Hepatic stellate cell (primary cell): ENCODE data around the gene INTS4.
"Not testable (repeated sequence)": the region's sequence is repeated elsewhere in the genome, so short reads cannot be mapped to it uniquely, and the experiment has no call there.

ENCODE experiments used
- DNase-seq: peaks from one replicate; pipeline ENCODE4 v3.0.0; 2011; ENCODE audit warnings: low spot score

INTS4 gene, protein sequence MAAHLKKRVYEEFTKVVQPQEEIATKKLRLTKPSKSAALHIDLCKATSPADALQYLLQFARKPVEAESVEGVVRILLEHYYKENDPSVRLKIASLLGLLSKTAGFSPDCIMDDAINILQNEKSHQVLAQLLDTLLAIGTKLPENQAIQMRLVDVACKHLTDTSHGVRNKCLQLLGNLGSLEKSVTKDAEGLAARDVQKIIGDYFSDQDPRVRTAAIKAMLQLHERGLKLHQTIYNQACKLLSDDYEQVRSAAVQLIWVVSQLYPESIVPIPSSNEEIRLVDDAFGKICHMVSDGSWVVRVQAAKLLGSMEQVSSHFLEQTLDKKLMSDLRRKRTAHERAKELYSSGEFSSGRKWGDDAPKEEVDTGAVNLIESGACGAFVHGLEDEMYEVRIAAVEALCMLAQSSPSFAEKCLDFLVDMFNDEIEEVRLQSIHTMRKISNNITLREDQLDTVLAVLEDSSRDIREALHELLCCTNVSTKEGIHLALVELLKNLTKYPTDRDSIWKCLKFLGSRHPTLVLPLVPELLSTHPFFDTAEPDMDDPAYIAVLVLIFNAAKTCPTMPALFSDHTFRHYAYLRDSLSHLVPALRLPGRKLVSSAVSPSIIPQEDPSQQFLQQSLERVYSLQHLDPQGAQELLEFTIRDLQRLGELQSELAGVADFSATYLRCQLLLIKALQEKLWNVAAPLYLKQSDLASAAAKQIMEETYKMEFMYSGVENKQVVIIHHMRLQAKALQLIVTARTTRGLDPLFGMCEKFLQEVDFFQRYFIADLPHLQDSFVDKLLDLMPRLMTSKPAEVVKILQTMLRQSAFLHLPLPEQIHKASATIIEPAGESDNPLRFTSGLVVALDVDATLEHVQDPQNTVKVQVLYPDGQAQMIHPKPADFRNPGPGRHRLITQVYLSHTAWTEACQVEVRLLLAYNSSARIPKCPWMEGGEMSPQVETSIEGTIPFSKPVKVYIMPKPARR

DNA sequence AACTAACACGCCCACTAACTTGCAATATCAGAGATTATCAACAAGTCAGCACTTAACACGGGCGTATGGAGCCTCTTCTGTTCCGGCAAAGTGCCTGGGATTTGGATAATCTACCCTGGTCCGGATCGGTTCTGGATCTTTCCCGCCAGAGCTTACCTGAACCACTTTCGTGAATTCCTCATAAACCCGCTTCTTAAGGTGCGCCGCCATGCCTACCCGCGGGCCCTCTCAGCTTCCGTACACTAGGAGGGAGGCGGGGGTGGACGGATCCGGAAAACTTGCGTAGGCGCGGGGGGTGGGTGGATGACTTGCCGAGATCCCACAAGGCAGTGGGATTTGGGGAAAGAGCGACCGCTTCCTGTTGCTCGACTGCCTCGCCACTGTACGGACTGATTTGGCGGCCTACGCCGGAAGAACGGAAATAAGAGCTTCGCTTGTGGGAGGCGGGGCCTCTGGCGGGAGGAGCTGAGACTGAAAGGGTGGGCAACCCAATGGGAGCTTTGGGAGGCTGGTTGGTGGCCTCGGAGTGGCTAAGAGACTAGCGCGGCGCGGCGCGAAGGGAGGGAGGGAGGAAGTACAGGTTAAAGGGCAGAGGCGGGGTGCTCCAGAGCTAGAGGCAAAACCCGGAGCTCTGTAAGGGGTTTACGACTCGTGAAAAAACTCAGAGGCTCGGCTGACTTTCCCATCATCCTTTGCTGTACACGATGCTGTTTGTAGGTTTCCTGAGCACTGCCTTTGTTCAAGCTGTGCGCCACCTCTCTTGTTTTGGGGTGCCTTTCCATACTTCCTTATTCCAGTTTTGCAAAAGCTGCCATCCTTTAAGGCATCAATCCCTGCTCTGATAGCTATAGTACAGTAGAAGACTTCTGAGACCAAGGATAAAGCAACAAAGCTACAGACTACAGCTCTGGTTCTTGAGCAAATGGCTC, at the start of gene INTS4:
INTS4 (minus strand) TSS at position 235 of the 929 bp plus-strand sequence; CDS start at position 210, 25 bp downstream.
- peak; percentile 88 for DNase-seq

GRCh38 chr11:78041843-78042440, 47.5 kb upstream of the INTS4 start:
- DNase-seq, result no peak

GRCh38 chr11:78041380-78041719, 46.9 kb upstream of the INTS4 start:
- not testable (repeated sequence) for DNase-seq

DNA sequence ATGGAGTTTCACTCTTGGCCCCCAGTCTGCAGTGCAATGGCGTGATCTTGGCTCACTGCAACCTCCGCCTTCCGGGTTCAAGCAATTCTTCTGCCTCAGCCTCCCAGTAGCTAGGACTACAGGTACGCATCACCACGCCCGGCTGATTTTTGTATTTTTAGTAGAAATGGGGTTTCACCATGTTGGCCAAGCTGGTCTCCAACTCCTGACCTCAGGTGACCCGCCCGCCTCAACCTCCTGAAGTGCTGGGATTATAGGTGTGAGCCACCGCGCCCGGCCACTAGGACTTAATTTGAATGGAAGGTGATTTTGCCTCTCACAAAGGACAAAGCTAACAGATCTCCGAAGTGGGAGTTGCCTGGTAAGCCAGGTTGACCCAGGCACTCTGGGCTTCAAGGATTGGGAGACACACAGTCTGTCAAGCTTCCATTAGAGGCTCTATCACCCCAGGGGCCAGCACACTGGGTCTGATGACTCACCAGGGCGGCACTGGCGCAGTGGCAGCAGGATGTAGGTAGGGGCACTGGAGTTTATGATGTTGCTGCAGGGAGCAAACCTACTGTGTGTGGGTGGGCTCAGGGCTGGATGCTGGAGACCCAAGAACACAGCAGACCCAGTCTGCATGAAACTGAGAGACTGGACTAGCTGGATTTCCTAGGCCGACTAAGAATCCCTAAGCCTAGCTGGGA, 46.4 kb upstream of the INTS4 start:
- DNase-seq, result no peak

GRCh38 chr11:78039919-78040671, 45.6 kb upstream of the INTS4 start:
- DNase-seq, result peak; percentile 91

GRCh38 chr11:78039391-78039918, 45.0 kb upstream of the INTS4 start:
- no peak for DNase-seq

GRCh38 chr11:78038697-78039313, 44.3 kb upstream of the INTS4 start:
- no peak for DNase-seq

GRCh38 chr11:78037825-78038620, 43.6 kb upstream of the INTS4 start:
- DNase-seq, result no peak

DNA sequence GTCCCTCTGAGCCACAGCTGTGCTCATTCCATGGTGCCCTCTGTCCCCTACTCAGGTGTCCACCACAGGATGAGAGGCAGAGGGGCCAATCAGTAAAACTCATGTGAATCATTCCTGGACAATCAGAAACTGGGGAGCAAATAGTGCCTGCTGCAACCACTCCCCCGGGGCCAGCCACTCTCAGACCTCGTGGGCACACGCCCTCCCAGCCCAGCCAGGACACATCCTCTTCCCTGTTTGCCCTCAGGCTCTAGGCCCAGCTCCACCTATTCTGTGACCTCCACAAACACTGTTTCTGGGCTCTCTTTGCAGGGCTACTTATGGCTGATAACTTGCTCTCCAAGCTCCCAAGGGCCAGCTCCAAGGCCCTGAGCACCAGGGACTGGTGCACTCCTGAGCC, 42.6 kb upstream of the INTS4 start:
- DNase-seq, result no peak

- DNase-seq, result no peak
Observed at GRCh38 chr11:78036313-78036712, 41.8 kb upstream of the INTS4 start.

GRCh38 chr11:78034623-78035022, 40.2 kb upstream of the INTS4 start:
- DNase-seq, result no peak

- DNase-seq, result no peak
Observed at GRCh38 chr11:78033040-78033439, 38.6 kb upstream of the INTS4 start.

GRCh38 chr11:78032090-78032489, 37.6 kb upstream of the INTS4 start:
- DNase-seq, result no peak

- no peak for DNase-seq
Observed at GRCh38 chr11:78031629-78032028, 37.2 kb upstream of the INTS4 start.

DNA sequence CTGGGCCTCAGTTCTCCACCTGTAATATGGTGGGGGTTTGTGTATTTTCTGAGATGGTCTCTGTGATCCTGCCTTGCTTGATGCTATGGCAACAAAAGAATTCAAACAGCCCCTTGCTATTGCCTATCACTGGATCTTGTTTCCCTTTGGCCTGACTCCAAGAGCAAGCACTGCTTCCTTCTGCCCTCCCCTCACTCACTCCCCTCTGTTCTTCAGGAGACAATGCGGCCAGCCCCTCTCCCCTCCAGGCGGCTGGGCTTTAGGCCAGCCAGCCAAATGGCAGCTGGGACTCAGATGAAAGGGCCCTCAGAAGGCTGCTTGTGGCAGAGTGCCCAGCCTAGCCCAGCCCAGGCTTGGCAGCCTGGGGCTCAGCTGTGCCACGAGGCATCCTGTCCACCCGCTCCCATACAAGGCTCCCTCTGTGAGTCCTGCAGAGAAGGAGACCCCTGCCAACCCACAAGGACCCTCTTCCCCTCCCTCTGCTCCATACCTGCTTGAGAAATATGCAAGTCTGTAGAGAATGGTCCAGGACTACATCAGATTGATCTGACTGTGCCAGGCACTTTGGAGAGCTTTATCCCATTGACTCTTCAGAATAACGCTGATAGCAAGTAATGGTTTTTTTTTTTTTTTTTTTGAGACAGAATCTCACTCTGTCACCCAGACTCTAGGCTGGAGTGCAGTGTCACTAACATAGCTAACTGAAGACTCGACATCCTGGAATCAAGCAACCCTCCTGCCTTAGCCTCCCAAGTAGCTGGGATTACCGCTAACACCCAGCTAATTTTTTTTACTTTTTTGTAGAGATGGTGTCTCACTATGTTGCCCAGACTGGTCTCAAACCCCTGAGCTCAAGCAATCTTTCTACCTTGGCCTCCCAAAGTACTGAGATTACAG, 36.2 kb upstream of the INTS4 start:
- no peak for DNase-seq

DNA sequence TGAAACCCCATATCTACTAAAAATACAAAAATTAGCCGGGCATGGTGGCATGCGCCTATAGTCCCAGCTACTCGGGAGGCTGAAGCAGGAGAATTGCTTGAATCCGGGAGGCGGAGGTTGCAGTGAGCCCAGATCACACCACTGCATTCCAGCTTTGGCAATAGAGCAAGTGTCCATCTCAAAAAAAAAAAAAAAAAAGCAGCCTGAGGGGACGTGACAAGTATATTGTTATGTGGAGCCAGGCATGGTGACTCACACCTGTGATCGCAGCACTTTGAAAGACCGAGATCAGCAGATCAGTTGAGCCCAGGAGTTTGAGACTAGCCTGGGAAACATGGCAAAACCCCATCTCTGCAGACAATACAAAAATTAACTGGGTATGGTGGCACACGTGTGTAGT, 34.0 kb upstream of the INTS4 start:
- not testable (repeated sequence) for DNase-seq

- no peak for DNase-seq
Observed at GRCh38 chr11:78027759-78028158, 33.3 kb upstream of the INTS4 start.

- DNase-seq, result no peak
Observed at GRCh38 chr11:78025378-78025777, 30.9 kb upstream of the INTS4 start.
